NCI-H2081 (cell line): ENCODE results near the gene NDUFB10.
"Not testable (repeated sequence)": the region's sequence is repeated elsewhere in the genome, so short reads cannot be mapped to it uniquely, and the experiment has no call there.

Experiments
- DNase-seq, 2 experiments: peaks; one replicate each; lab custom pipeline; 2025; lab: John Stamatoyannopoulos, UW

NDUFB10 gene

DNA sequence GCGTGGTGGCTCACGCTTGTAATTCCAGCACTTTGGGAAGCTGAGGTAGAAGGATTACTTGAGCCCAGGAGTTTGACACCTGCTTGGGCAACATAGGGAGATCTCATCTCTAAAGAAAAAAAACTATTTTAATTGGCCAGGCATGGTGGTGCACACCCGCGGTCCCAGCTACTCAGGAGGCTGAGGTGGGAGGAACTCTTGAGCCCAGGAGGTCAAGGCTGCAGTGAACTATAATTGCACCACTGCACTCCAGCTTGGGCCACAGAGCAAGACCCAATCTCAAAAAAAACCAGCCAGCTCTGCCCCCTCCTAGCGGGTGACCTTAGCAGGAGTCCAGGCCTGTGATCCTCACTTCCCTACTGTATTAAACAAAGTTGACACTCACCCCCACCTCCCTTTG is 35.2 kb upstream of the NDUFB10 start:
- DNase-seq = no peak

DNA sequence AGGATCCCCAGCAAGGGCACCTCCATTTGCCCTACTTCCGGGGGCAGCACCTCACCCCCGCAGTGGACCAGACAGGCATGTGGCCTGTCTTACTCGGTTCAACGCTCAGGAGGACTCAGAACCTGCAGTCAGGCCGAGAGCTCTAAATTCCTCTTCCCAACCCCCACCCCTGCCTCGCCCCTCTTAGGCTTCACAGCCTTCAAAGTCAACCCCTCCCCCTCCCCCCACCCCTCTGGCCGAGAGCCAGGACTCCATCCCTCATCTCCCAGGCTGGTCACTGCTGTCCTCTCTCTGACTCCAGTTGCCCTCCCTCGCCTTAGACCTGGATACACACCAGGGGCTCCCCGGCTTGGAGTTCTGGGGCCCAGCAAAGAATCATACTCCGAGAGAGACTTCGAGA is 33.1 kb upstream of the NDUFB10 start:
- DNase-seq = no peak

GRCh38 chr16:1929105-1929504 is 30.2 kb upstream of the NDUFB10 start:
- DNase-seq = peak in 1 of 2 experiments; percentile 27

GRCh38 chr16:1929578-1930337 is 29.6 kb upstream of the NDUFB10 start:
- peak; percentile 80 to 84 for DNase-seq

- no peak for DNase-seq
These were observed 29.0 kb upstream of the NDUFB10 start for GRCh38 chr16:1930338-1930720.

GRCh38 chr16:1932050-1933028 is 27.0 kb upstream of the NDUFB10 start:
- DNase-seq = no peak

GRCh38 chr16:1933097-1933661 is 26.2 kb upstream of the NDUFB10 start:
- no peak for DNase-seq

DNA sequence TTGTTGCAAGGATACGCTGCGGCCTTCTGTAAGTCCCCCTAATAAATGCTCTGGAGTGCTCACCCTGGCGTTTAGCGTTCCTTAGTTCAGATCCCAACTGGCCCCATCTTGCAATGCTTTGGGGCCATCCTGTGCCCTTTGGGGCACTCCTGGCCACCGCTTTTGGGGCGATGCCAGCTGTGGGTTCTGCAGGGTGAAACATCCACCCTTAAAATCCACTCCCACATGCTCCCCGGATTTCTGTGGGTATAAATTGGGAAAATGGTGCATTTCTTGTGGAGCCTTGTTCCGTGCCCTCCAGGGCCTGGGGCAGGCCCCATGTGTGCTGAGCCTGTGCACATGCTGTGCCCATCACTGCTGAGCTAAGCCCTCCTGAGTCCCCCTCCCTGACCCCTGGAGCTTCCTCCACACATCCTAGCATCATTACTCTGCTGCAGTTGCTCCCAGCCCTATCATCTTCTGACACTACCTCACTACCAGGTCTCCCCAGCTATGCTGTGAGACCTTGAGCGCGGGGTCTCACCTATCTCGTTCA is 22.3 kb upstream of the NDUFB10 start:
- DNase-seq = no peak

- no peak for DNase-seq
These were observed 21.0 kb upstream of the NDUFB10 start for GRCh38 chr16:1938316-1938715.

GRCh38 chr16:1938910-1939309 is 20.4 kb upstream of the NDUFB10 start:
- DNase-seq = no peak

GRCh38 chr16:1939833-1940232 is 19.5 kb upstream of the NDUFB10 start:
- not testable (repeated sequence) for DNase-seq

DNA sequence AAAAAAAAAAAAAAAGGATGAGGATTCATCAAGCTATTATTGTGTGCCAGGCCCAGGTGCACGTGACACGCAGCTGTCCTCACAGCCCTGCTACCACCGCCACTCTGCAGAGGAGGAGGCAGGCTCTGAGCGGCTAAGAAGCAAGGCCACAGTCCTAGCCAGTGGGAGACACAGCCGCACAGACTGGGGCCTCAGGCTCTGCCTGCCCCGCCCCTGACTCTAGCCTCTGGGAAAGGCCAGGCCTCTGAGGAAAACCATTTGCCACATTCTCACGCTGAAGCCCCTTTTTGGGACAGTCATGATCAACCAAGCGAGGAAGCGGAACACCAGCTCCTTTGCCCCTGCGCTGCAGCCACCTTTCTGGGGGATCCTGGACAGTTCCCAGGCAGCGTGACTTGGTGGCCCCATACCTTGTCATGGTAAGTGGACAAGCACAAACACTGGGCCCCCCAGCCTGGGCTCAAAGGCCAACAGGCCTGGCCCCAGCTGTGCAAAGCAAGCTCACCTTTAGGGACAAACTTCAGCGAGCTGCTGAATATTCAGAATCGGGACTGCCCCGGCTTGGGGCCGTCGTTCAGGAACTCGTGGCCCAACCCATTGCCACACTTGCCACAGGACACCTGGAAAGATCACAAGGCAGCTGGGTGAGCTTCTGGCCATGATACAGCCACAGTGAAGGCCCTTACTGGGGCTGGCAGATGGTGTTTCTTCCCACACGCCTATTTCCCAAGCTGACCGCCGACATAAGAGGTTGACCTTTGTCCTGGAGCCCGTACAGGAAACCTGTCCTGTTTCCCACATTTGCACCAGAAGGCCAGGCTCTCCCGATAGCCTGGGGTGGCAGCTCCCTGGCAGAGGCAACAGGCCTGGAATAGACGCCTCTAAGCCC is 18.8 kb upstream of the NDUFB10 start:
- DNase-seq = no peak

GRCh38 chr16:1941162-1942046 is 17.9 kb upstream of the NDUFB10 start:
- DNase-seq = no peak

GRCh38 chr16:1942047-1942809 is 17.1 kb upstream of the NDUFB10 start:
- no peak for DNase-seq

GRCh38 chr16:1942810-1943726 is 16.3 kb upstream of the NDUFB10 start, which contains the start of gene MSRB1:
Gene MSRB1, minus strand, starts transcription at chr16:1943199. Its CDS starts 43 bp downstream, at chr16:1943156.
- peak; percentile 98 to 99 for DNase-seq

DNA sequence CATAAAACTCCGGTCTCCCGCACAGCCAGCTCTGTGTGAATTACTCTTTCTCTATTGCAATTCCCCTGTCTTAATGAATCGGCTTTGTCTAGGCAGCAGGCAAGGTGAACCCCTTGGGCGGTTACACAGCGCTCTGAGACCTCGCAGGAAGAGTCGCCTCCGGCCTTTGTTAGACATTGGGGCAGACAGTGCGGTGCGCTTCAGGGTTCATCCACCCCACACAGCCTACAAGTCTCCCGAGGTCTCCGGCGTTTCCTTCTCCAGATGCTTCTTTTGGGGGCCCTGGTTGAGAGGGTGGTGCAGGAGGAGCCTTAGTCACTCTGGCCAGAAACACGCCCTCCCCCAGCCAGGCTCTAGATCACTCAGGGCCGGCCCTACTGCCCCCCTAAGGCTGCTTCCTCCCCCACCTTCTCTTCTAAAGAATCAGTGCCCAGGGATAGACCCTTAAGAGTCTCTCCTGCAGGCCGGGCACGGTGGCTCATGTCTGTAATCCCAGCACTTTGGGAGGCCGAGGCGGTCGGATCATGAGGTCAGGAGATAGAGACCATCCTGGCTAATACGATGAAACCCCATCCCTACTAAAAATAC is 14.6 kb upstream of the NDUFB10 start:
- DNase-seq = no peak

GRCh38 chr16:1945559-1946391 is 13.6 kb upstream of the NDUFB10 start:
- no peak for DNase-seq
